GM19238 (cell line): Measurements from ENCODE around the gene KIF1A.

ENCODE experiments used
- DNase-seq: peaks from one replicate; pipeline ENCODE4 v3.0.0; 2011; ENCODE audit warnings: low spot score; ENCODE audit not compliant: insufficient read length

KIF1A gene

GRCh38 chr2:240803191-240803590 is 16.8 kb downstream of the KIF1A start:
- no peak for DNase-seq

GRCh38 chr2:240799033-240799820 is 20.8 kb downstream of the KIF1A start:
- DNase-seq = no peak

- no peak for DNase-seq
These were observed 21.6 kb downstream of the KIF1A start for GRCh38 chr2:240798327-240798905.

GRCh38 chr2:240797914-240798313 is 22.1 kb downstream of the KIF1A start:
- DNase-seq = no peak

GRCh38 chr2:240797500-240797895 is 22.5 kb downstream of the KIF1A start:
- no peak for DNase-seq

GRCh38 chr2:240796543-240797499 is 23.2 kb downstream of the KIF1A start:
- DNase-seq = no peak

- DNase-seq = no peak
These were observed 24.0 kb downstream of the KIF1A start for GRCh38 chr2:240795916-240796510.

GRCh38 chr2:240795454-240795853 is 24.6 kb downstream of the KIF1A start:
- DNase-seq = no peak

GRCh38 chr2:240794178-240794721 is 25.8 kb downstream of the KIF1A start:
- no peak for DNase-seq

GRCh38 chr2:240793313-240794177 is 26.5 kb downstream of the KIF1A start:
- no peak for DNase-seq

GRCh38 chr2:240792629-240793312 is 27.2 kb downstream of the KIF1A start:
- no peak for DNase-seq

- DNase-seq = no peak
These were observed 28.0 kb downstream of the KIF1A start for GRCh38 chr2:240791821-240792628.

GRCh38 chr2:240791221-240791800 is 28.7 kb downstream of the KIF1A start:
- DNase-seq = no peak

GRCh38 chr2:240790370-240791220 is 29.4 kb downstream of the KIF1A start:
- DNase-seq = no peak

GRCh38 chr2:240789501-240790369 is 30.3 kb downstream of the KIF1A start:
- DNase-seq = no peak

GRCh38 chr2:240789051-240789453 is 31.0 kb downstream of the KIF1A start:
- no peak for DNase-seq

- DNase-seq = no peak
These were observed 31.5 kb downstream of the KIF1A start for GRCh38 chr2:240788482-240788881.
